NCI-H1105 (cell line): ENCODE measurements around the gene URB1.
"Not testable (repeated sequence)": the region's sequence is repeated elsewhere in the genome, so short reads cannot be mapped to it uniquely, and the experiment has no call there.

Experiments used
- DNase-seq: peaks from one replicate; lab custom pipeline; 2025; lab: John Stamatoyannopoulos, UW

URB1 gene

DNA sequence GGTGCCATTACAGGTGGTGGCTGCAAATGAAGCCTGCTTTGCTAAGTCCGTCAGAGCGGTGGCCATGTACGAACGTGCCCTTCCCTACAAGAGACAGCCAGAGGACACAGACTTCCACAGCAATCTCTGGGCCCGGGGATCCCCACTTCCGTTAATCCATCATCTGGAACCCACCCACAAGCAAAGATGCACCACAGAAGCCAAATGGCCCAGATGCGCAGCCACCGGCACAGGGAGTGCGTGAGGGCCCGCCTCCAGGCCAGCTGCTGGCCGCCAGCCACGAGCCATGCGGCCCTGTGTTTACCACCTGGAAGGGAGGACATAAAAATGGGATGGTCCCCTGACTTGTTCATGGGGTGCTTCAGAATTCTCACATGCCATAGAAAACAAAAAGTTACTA lies 72.1 kb downstream of the URB1 start:
- no peak for DNase-seq

DNA sequence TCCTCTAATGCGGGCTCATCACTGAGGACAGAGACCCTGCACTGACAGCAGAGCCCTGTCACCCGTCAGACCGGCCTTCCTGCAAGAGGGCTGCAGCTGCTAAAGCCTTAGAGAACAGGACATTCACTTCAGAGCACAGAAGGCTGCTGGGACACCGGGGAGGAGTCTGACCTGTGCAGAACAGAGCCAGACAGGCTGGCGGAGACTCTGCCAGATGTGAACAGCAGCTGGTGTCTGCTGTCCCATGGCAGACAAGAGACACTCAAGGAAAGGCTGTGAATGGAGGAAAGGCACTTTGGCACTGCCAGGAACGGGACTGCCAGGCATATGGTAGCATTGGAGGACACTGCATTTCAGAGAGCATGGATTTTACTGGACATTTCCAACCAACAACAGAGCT lies 72.8 kb downstream of the URB1 start:
- no peak for DNase-seq

DNA sequence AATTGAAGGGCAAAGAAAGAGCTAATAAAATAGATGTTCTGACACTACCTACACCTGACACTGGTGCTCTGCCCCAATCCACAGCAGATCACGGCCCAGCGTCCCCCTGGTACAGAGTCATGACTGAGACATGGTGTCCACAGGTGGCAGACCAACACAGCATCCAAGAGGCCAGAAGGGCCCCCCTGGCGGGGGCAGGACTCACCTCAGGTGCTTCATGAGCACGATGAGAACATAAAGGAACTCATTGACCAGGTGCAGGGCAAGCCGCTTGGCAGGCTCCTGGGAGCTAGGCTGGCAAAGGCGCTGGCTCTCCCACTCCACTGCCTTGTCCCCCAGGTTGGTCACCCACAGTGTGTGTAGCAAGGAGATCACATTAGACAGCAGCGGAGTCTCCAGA lies 73.8 kb downstream of the URB1 start:
- DNase-seq = no peak

DNA sequence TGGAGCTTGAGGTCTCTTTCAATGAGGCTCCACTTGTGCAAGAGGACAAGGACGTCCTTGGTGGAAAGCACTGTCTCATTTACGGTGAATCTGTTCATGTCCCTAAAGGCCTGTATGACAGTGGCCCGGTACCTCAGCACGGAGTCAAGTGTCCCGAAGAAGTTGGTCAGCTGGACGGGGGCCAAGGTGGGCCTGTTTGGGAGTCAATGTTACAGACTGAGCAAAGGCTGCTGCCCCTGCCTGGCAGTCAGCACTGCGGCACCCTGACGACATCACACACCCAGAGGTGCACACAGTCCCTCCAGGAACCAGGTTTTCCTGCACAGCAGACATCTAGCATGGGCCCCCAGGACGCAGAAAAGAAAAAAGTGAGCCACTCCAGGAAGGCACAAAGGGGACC lies 75.1 kb downstream of the URB1 start:
- DNase-seq = no peak

DNA sequence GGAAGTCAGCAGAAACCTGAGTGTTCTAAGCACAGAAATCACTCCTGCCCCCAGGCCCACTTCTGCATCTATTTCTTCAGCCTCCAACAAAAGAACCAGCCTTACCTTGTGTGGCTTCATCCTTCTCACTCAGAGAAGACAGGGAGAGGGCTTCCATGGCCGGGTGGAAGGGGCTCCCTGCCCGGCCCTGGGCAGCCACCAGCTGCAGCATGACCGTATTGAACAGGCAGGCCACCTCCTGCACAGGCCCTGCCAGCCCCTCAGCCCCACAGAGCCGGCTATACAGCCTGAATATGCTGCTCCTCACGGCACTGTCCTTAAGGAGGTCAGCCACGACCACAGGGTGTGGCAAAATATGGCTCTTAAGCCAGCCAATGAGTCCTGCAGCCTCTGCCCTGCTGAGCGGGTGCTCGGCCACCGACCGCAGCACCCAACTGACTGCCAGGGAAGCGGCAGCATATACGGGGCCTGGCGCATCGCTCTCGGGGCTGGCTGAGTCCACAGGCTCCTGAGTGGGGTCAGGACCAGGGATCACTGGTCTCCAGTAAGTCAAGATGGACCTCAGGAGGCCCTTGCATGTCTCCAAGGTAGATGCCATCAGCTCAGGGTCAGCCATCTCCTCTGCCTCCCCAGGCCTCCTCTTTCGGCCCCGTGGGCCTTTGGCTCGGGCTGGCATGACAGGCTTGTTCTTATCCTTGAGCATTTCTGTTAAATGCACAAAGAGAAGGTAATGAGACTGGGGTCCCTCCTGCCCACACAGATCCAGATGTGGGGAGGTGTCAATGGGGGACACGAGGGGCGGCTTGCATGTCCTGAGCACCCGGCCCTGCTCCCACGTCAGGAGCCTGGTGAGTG lies 76.2 kb downstream of the URB1 start:
- DNase-seq = no peak

DNA sequence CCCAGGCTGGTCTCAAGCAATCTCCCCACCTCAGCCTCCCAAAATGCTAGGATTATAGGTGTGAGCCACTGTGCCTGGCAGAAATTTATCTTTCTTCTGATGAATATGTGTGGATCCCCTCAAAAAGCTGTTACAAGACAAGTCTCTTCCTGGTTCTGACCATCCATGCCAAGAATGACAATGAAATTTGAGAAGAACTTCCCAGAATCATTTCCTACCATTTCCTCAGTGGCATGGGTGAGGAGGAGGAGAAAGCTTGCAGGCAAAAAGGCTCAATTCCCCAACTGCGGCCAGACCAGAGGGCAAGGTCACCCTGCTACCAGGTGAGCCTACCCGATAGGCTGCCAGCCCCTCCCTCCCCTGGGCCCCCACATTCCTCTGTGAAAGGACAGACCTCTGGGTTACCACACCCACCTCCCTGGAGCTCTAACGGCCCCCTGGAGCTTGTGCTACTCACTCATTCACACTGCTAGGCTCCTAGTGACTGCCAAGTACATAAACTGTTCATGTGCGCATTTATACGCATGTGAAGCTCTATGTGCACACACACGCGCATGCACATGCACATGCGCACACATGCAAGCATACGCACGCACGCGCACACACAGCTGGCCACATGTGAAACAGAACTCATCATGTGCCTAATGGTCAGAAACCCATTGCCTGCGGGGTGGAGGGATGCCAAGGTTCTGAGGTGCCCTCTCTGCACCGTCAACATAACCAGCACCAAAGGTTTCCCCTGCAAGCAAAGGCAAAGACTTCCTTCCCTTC lies 77.1 kb downstream of the URB1 start:
- DNase-seq = no peak

DNA sequence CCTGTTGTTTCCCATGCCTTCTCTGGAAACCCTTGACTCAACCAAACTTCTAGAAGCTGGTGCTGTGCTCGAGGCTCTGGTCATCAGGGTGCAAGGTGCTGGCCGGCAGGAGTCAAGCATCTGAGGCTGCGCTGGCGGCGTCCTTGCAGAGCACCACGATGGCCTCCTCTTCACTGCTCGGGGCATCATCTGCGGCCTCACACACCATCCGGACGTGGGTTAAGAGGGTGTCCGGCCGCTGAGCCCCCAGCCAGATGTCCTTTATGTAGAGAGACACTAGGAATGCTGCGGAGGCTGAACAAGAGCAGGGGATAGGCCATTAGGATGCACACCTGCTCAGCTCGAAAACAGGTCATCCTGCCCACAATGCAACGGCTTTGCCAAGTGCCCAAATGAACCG lies 78.0 kb downstream of the URB1 start:
- no peak for DNase-seq

DNA sequence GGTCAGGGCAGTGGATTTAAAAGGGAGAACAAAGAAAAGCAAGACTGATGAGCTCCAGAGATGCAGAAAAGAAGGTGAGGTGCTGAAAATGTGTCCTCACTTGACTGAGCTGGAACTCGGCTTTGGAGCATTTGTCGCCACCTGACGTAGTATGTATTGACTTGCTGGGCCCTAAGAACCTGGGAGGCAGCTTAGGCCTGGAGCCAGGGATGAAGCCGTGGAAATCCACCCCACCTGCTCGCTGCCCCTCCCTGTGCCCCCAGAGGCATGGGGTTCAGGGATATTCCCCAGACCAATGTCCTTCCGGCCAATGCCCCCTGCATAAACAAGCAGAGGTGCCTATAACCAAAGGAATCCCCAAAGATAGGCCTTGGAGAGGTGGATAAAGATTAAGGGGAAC lies 79.8 kb downstream of the URB1 start:
- no peak for DNase-seq

DNA sequence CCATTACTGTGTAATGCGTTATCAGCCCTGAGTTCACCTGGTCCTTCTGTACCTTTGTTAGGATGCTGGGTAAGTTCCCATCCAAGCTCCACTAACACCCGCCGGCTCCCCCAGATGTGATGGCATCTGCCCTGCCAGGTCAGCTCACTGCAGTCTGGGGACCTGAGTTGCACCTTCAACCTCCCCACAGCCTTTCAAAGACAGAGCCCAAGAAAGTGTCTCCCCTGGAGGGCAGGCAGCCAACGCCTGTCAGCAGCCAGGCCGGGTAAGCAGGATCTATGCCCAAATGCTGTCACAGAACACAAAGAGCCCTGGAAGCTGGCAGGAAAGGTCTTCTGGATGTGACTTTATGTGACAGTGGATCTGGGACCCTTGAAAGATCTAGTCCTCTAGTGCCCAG lies 80.5 kb downstream of the URB1 start:
- no peak for DNase-seq

DNA sequence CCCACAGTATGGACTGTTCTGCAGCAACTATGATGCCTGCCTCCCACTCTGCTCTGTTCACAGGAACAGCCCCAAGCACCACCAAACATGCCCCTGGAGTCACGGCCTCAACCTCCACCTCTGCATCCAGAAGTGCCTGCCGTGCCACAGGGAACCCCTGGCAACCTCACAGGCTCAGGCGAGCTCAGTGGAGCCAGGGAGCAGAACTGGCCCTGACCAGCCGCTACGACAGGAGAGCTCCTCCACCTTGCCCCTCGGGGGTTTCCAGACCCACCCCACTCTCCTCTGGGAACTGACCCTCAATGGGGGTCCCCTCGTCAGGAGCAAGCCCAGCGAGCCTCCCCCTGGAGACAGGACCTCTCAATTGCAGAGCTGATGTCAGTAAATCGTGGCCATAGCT lies 81.2 kb downstream of the URB1 start:
- no peak for DNase-seq

DNA sequence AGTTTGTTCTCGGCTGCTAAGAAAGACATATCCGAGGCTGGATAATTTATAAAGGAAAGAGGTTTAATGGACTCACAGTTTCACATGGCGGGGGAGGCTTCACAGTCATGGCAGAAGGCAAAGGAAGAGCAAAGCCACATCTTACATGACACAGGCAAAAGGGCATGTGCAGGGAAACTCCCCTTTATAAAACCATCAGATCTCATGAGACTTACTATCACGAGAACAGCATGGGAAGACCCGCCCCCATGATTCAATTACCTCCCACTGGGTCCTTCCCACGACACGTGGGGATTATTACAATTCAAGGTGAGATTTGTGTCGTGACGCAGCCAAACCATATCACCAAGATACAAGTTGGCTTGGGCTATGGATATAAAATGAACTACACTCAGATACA lies 81.8 kb downstream of the URB1 start:
- DNase-seq = not testable (repeated sequence)

DNA sequence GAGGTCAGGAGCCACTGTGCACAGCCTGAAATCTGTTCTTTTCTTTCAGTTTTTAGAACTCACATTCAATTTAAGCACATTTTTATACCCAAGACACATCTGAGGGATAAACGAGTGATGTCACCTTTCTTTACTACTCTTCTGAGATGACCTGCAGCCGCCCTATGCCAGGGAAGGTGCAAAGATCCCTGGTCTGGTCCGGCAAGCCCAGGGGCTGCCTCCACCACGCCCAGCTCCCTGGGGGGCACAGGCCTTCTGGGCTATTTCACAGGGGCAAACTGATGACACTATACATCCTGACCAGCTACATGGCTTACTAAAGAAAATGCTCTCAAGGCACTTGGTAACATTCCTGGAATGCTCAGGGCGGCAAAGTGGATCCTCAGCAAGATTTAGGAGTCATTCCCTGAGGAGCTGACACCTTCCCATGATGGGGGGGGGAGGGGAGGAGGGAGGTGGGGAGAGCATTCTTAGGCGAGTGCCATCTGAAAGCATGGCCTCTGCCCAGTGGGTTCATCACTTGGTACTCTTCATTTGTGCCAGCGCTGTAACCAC lies 82.8 kb downstream of the URB1 start:
- no peak for DNase-seq

DNA sequence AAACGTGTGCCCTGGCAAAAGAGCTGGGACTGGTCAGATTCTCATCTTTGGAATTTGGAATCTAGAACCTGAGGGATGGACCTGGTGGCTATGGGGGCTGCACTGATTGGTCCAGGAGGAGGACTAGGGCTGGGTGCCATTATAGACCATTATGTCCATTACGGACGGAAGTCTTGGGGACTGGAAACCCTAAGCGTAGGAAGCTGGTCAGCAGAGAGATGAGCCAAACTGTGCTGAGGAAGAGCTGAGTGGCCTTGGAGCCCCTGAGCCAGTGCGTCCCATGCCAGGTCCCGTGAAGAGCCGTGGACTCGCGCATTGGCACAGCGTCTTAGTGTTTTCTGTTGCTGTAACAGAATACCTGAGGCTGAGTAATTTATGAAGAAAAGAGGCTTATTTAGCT lies 84.1 kb downstream of the URB1 start:
- DNase-seq = no peak

DNA sequence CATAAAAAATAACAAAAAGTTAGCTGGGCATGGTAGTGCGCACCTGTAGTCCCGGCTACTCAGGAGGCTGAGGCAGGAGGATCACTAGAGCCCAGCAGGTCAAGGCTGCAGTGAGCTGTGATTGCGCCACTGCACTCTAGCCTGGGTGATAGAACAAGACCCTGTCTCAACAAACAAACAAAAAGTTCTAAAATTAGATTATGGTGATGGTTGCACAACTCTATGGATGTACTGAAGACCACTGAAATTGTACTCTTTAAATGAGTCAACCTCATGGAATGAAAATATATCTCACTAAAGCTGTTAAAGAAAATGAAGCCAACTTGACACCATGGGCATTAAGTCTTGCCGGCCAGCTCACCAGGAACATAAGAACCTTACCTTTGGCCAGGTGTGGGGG lies 85.1 kb downstream of the URB1 start:
- DNase-seq = no peak

DNA sequence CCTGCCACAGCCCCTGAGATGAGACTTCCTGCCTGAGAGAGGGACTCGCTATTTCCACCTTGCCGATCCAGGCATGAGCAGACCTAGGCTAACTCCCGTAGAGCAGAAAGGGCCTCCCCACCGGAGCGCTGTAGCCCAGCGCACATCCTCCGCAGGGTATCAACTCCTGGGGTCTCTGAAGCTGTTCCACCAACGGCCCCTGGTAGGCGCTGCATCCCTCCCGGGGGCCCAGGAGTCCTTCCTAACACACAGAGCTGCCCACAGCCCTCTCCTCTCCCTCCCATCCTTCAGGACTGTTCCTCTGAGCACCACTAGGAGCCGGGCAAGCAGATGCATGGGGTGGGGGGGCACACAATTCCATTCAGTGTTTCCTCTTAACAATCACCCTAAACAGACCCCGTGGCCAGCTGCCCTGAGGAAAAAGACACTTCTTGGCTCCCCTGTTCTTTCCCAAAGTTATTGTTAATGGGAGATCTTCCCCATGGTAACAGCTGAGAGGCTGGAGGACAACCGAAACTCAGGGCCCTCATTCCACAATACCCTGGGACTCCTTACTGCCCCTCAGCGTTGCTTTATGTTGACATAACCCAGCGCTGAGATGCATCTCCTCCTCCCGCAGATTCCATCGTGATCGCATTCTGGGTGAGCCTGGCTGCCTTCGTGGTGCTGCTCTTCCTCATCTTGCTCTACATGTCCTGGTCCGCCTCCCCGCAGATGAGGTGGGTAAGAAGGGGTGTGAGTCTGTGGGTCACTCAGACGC lies 86.6 kb downstream of the URB1 start:
- no peak for DNase-seq

DNA sequence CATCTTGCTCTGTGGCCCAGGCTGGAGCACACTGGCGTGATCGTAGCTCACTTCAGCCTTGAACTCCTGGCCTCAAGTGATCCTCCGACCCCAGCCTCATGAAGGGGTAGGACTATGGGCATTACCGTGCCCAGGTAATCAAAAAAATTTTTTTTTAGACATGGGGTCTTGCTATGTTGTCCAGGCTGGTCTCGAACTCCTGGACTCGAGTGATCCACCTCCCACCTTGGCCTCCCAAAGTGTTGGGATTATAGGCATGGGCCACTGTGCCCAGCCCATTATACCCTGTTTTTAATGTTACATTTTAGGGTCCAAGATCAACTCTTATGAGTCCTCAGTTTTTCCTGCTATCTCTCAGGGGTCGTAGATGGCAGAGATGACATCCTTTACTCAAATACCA lies 87.8 kb downstream of the URB1 start:
- DNase-seq = no peak

DNA sequence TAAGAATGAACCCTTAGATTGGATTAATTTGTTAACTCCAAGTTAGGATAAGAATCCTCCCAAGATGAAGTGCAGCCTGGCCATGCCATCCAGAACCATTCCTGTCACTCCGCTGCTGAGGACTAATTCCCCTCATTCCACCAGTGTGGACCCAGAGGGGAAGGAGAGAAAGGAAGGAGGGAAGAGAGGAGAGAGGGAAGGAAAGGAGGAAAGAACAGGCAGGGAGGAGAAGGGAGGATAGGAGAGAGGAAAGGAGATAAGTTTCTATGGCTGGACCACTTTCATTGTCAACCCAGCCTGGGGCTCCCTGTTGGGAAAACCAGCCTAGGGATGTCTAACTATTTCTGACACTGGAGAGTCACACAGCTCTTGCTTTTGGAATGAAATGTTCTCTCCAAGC lies 89.4 kb downstream of the URB1 start:
- DNase-seq = no peak

DNA sequence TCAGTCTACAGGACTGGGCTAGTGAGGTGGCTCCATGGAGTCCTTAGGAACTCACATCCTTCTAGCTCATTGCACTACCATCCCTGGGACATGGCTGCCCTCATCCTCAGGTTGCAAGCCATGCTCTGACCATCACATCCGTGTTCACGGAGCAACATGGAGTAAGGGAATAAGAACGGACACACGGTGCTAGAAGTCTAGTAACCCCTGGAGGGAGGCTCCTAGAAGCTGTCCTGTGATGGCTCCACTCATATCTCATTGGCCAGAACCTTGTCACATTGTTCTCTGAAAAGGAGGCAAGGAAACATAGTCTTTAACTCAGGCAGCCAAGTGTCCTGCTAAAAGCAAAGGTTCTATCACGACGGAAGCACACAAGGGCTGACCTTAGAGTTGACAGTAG lies 90.3 kb downstream of the URB1 start:
- no peak for DNase-seq

DNA sequence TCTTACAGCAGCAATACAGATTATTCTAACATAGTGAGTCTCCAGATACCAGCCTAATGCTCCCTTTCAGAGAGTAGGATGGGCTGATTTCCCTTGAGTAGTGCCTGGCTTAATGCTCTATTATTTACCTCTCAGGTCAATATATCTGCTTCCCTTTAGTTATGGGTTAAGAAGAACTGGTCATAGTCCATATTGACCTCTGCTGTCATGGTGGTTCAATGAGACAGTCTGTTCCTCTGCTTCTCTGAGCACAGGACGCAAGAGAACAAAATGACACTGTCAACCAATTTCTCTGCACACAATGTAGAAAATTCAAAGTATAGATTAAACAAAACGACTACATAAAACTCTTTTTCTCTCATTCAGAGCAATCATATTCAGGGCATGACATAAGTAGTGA lies 91.2 kb downstream of the URB1 start:
- no peak for DNase-seq

DNA sequence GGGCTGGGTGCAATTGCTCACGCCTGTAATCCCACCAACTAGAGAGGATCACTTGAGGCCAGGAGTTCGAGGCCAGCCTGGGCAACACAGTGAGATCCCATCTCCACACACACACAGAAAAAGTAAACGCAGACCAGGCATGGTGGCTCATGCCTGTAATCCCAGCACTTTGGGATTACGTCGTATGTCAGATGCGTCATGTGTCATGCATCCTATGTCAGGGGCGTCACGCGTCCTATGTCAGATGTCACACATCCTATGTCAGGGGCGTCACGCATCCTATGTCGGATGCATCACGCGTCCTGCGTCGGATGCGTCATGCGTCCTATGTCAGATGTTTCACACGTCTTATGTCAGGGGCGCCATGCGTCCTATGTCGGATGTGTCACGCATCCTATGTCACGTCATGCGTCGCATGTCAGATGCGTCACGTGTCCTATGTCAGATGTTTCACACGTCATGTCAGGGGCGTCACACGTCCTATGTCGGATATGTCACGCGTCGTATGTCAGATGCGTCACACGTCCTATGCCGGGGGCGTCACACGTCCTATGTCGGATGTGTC lies 92.6 kb downstream of the URB1 start:
- no peak for DNase-seq

DNA sequence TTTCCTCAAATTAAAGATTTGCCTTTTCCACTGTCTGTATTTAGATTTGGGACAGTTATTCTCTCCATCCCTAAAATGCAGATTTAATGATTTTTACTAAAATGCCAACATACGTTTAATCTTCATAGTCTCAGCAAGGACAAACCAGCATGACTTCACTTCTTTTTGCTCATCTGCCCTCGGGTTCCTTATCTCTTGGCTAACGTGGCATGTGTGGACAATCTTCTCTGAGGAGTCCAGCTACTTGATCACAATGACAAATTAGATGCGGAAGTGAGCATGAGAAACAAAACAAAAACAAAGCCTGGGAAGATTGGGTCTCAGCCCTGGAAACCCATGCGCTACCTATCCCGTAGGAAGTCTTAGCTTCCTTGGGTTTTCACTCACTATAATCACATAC lies 93.1 kb downstream of the URB1 start:
- no peak for DNase-seq

DNA sequence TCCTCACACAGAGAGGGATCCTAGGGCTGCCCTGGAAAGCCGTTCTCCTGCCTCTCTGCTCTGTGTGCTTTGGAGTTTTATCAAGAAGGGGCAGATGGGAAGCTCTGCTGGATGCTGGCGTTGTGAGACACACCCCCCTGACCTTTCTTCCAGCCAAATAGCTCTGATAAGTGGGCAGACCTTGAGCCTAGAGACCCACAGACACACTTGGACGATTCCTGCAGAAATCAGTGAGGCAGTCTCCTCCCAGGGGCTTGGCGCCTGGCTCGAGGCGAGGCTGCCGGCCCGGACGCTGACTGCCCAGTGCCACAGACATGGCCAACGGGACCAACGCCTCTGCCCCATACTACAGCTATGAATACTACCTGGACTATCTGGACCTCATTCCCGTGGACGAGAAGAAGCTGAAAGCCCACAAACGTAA lies 94.1 kb downstream of the URB1 start, which contains the start of gene MRAP:
MRAP (plus strand) TSS at position 198 of the 424 bp plus-strand sequence; CDS start at position 315, 117 bp downstream.
- DNase-seq = no peak
